Measurements from ENCODE around the gene HSD3B1.

The HSD3B1 gene

GRCh38 chr1:119482517-119483425 is 24.2 kb upstream of the HSD3B1 start:
- TF ChIP-seq USF1 (IDR thresholded peaks at IDR 0.05) (no peak), TCF12 (IDR thresholded peaks at IDR 0.05; ENCODE audit: low read depth) (no peak), CEBPB (IDR thresholded peaks at IDR 0.05) (no peak), MAX (IDR thresholded peaks at IDR 0.05) (no peak), RAD21 (IDR thresholded peaks at IDR 0.05; ENCODE audit: low read depth) (no peak), TAF1 (IDR thresholded peaks at IDR 0.05; ENCODE audit: low read depth) (no peak), EGR1 (IDR thresholded peaks at IDR 0.05) (no peak), REST (IDR thresholded peaks at IDR 0.05; ENCODE audit: low read depth) (no peak), FOXM1 (IDR thresholded peaks at IDR 0.05; ENCODE audit: borderline replicate concordance, low read depth) (no peak), CREB1 (IDR thresholded peaks at IDR 0.05; ENCODE audit: low read depth) (no peak), ZBTB7A (IDR thresholded peaks at IDR 0.05; ENCODE audit: low read depth) (no peak), YY1 (IDR thresholded peaks at IDR 0.05; ENCODE audit: low read depth) (no peak), NFIC (IDR thresholded peaks at IDR 0.05) (no peak), EP300 (IDR thresholded peaks at IDR 0.05; ENCODE audit: borderline replicate concordance) (no peak), TEAD4 (IDR thresholded peaks at IDR 0.05) (no peak)

- TF ChIP-seq EP300 (IDR thresholded peaks at IDR 0.05; ENCODE audit: borderline replicate concordance) (no peak), USF1 (IDR thresholded peaks at IDR 0.05) (no peak), NFIC (IDR thresholded peaks at IDR 0.05) (no peak), YY1 (IDR thresholded peaks at IDR 0.05; ENCODE audit: low read depth) (no peak), CREB1 (IDR thresholded peaks at IDR 0.05; ENCODE audit: low read depth) (no peak), TAF1 (IDR thresholded peaks at IDR 0.05; ENCODE audit: low read depth) (no peak)
Observed at GRCh38 chr1:119483441-119484200, 23.4 kb upstream of the HSD3B1 start.

GRCh38 chr1:119485201-119485600 is 21.8 kb upstream of the HSD3B1 start:
- TF ChIP-seq EGR1 (IDR thresholded peaks at IDR 0.05) (no peak), YY1 (IDR thresholded peaks at IDR 0.05; ENCODE audit: low read depth) (no peak), TCF12 (IDR thresholded peaks at IDR 0.05; ENCODE audit: low read depth) (no peak), TAF1 (IDR thresholded peaks at IDR 0.05; ENCODE audit: low read depth) (no peak), MAX (IDR thresholded peaks at IDR 0.05) (no peak), RAD21 (IDR thresholded peaks at IDR 0.05; ENCODE audit: low read depth) (no peak), ZBTB7A (IDR thresholded peaks at IDR 0.05; ENCODE audit: low read depth) (no peak), REST (IDR thresholded peaks at IDR 0.05; ENCODE audit: low read depth) (no peak), FOXM1 (IDR thresholded peaks at IDR 0.05; ENCODE audit: borderline replicate concordance, low read depth) (no peak), CREB1 (IDR thresholded peaks at IDR 0.05; ENCODE audit: low read depth) (no peak), CEBPB (IDR thresholded peaks at IDR 0.05) (no peak), USF1 (IDR thresholded peaks at IDR 0.05) (no peak), EP300 (IDR thresholded peaks at IDR 0.05; ENCODE audit: borderline replicate concordance) (no peak), NFIC (IDR thresholded peaks at IDR 0.05) (no peak), TEAD4 (IDR thresholded peaks at IDR 0.05) (no peak)

GRCh38 chr1:119488216-119488615 is 18.8 kb upstream of the HSD3B1 start:
- TF ChIP-seq REST (IDR thresholded peaks at IDR 0.05; ENCODE audit: low read depth) (no peak), MAX (IDR thresholded peaks at IDR 0.05) (no peak), EGR1 (IDR thresholded peaks at IDR 0.05) (no peak), CREB1 (IDR thresholded peaks at IDR 0.05; ENCODE audit: low read depth) (no peak), FOXM1 (IDR thresholded peaks at IDR 0.05; ENCODE audit: borderline replicate concordance, low read depth) (no peak)

Data from Ishikawa (cell line).